GM12878 (cell line): Measurements from ENCODE around the gene CREG2. TPM values are rescaled to one million over a fixed set of nuclear protein-coding genes. Genes with fewer than 3 reads are reported as not detected.

ENCODE experiments used
- BCL3 ChIP-seq: IDR thresholded peaks from 2 replicates; pipeline ENCODE4 v1.6.1; 2011; ENCODE audit warnings: borderline replicate concordance, low read depth, mild to moderate bottlenecking, moderate library complexity, low read length; ENCODE audit not compliant: insufficient read depth, poor library complexity, severe bottlenecking
- BHLHE40 ChIP-seq, 2 experiments: fragments of 450-650 bp in 1 of 2; IDR thresholded peaks; 2 replicates each; pipeline ENCODE4 v1.6.1; 2011 to 2017; ENCODE audit warnings: low read depth in 2 of 2, borderline replicate concordance in 1 of 2, improper control_type of control experiment in 1 of 2, low read length in 1 of 2, mild to moderate bottlenecking in 1 of 2
- E4F1 ChIP-seq: fragments of 450-650 bp; IDR thresholded peaks from 2 replicates; pipeline ENCODE4 v1.6.1; 2018; ENCODE audit warnings: borderline replicate concordance, mild to moderate bottlenecking; ENCODE audit not compliant: partially characterized antibody
- EGR1 ChIP-seq, 2 experiments: IDR thresholded peaks; 1 replicate in 1 of 2; 2 replicates in 1 of 2; pipeline ENCODE4 v1.6.1; 2011 to 2012; ENCODE audit warnings: low read depth in 2 of 2, low read length in 2 of 2, borderline replicate concordance in 1 of 2, mild to moderate bottlenecking in 1 of 2, moderate library complexity in 1 of 2
- IRF4 ChIP-seq: IDR thresholded peaks from 2 replicates; pipeline ENCODE4 v1.6.1; 2011; ENCODE audit warnings: low read depth, low read length
- LARP7 ChIP-seq: fragments of 450-650 bp; IDR thresholded peaks from 2 replicates; pipeline ENCODE4 v1.6.1; 2017; ENCODE audit warnings: mild to moderate bottlenecking
- MYB ChIP-seq: fragments of 150-350 bp; IDR thresholded peaks from 2 replicates; pipeline ENCODE4 v1.6.1; 2014; ENCODE audit warnings: mild to moderate bottlenecking, low read depth, low read length, borderline replicate concordance
- NBN ChIP-seq: fragments of 450-650 bp; IDR thresholded peaks from 2 replicates; pipeline ENCODE4 v1.6.1; 2016
- NFIC ChIP-seq: IDR thresholded peaks from 2 replicates; pipeline ENCODE4 v1.6.1; 2012; ENCODE audit warnings: low read depth, mild to moderate bottlenecking, inconsistent platforms, low read length, moderate library complexity
- RELB ChIP-seq: fragments of 450-650 bp; IDR thresholded peaks from 2 replicates; pipeline ENCODE4 v1.6.1; 2017; ENCODE audit warnings: low read depth, mild to moderate bottlenecking, moderate library complexity
- SP1 ChIP-seq: IDR thresholded peaks from one replicate; pipeline ENCODE4 v1.6.1; 2011; ENCODE audit warnings: low read depth, low read length
- ZNF207 ChIP-seq: fragments of 450-650 bp; IDR thresholded peaks from 2 replicates; pipeline ENCODE4 v1.6.1; 2014; ENCODE audit warnings: antibody characterized with exemption, mild to moderate bottlenecking, borderline replicate concordance
- polyA plus RNA-seq, 11 experiments: library from polyadenylated mRNA; depleted of rRNA in 4 of 11; unstranded in 6 of 11; stranded (reverse) in 5 of 11; fragments of >200 nt; fragmentation: Nextera tagmentation in 4 of 11; fragmentation: Illumina TruSeq in 1 of 11; extraction: Ambion mirVana in 4 of 11; extraction: Trizol in 1 of 11; gene quantifications; 1 replicate in 1 of 11; 2 replicates in 10 of 11; pipeline versions ENCODE4 v1.2.1 to v1.2.3, GENCODE V29; 2011 to 2016; ENCODE audit warnings: inconsistent platforms in 2 of 11, missing spikeins in 2 of 11, low read depth in 1 of 11
- total RNA-seq, 4 experiments: library from RNA; depleted of rRNA in 3 of 4; stranded (reverse); fragments of >200 nt in 3 of 4; fragmentation: Illumina TruSeq in 1 of 4; extraction: Trizol in 1 of 4; gene quantifications; 2 replicates each; pipeline versions ENCODE4 v1.2.1 to v1.2.3, GENCODE V29; 2013 to 2021
- TF ChIP-seq, protein P1 (sequence below): fragments of 450-650 bp; IDR thresholded peaks from 2 replicates; pipeline ENCODE4 v1.6.1; 2017; ENCODE audit warnings: mild to moderate bottlenecking, moderate library complexity

Gene CREG2
- total and polyA plus RNA-seq, 10 of the 15 experiments (the other 5 are each of a cell fraction or from before 2014, with no cell fraction given) = not detected

DNA sequence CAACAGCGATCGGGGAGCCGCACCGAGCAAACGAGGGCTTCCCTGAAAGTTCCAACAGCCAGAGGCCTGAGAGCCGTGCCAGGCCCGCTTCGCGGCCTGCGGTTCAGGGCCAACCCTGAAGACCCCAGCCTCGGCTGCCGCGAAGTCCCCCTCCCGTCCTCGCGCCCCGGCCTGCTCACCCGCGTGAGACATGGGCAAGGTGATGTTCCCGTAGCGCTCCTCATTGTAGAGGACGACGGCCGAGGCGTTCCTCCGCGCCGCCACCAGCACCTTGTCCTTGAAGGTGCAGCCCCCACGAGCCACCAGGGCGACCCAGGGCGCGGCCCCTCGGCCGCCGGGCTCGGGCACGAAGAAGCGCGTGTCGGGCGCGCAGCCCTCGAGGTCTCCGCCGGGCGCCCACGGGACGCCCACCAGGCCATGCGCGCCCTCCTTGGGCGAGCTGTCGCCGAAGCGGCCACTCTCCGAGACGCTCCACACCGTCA is 79.3 kb downstream of the CREG2 start (continued):
- TF ChIP-seq BCL3 = no peak
- TF ChIP-seq E4F1 = no peak
- TF ChIP-seq BHLHE40 (IDR thresholded peaks at IDR 0.05; ENCODE audit: borderline replicate concordance in 1 of 2, low read depth in 2 of 2, low read length in 1 of 2) = no peak
- no peak for TF ChIP-seq MYB
- TF ChIP-seq NBN = no peak
- no peak for TF ChIP-seq NFIC
- 0 out of 2 replicates have a peak, but pooled peaks have one; percentile 90 for TF ChIP-seq LARP7
- TF ChIP-seq, protein P1, sequence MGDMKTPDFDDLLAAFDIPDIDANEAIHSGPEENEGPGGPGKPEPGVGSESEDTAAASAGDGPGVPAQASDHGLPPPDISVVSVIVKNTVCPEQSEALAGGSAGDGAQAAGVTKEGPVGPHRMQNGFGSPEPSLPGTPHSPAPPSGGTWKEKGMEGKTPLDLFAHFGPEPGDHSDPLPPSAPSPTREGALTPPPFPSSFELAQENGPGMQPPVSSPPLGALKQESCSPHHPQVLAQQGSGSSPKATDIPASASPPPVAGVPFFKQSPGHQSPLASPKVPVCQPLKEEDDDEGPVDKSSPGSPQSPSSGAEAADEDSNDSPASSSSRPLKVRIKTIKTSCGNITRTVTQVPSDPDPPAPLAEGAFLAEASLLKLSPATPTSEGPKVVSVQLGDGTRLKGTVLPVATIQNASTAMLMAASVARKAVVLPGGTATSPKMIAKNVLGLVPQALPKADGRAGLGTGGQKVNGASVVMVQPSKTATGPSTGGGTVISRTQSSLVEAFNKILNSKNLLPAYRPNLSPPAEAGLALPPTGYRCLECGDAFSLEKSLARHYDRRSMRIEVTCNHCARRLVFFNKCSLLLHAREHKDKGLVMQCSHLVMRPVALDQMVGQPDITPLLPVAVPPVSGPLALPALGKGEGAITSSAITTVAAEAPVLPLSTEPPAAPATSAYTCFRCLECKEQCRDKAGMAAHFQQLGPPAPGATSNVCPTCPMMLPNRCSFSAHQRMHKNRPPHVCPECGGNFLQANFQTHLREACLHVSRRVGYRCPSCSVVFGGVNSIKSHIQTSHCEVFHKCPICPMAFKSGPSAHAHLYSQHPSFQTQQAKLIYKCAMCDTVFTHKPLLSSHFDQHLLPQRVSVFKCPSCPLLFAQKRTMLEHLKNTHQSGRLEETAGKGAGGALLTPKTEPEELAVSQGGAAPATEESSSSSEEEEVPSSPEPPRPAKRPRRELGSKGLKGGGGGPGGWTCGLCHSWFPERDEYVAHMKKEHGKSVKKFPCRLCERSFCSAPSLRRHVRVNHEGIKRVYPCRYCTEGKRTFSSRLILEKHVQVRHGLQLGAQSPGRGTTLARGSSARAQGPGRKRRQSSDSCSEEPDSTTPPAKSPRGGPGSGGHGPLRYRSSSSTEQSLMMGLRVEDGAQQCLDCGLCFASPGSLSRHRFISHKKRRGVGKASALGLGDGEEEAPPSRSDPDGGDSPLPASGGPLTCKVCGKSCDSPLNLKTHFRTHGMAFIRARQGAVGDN = peak; percentile 79; the same call in 1 of the 2 replicates
- TF ChIP-seq EGR1 (IDR thresholded peaks at IDR 0.05; ENCODE audit: borderline replicate concordance in 1 of 2, low read depth in 2 of 2, low read length in 2 of 2) = peak in 1 of 2 experiments; percentile 28; a peak in 1 of 3 replicates
- no peak for TF ChIP-seq ZNF207
- no peak for TF ChIP-seq RELB
- no peak for TF ChIP-seq IRF4
- no peak for TF ChIP-seq SP1
